Measurements from ENCODE around the gene SGIP1.
"Not testable (repeated sequence)": the region's sequence is repeated elsewhere in the genome, so short reads cannot be mapped to it uniquely, and the experiment has no call there.

Gene SGIP1

GRCh38 chr1:66729523-66729922 is 195.6 kb downstream of the SGIP1 start:
- no peak for DNase-seq (ENCODE audit: low read depth in 2 of 2)

GRCh38 chr1:66730462-66730861 is 196.5 kb downstream of the SGIP1 start:
- no peak for DNase-seq (ENCODE audit: low read depth in 2 of 2)

DNA sequence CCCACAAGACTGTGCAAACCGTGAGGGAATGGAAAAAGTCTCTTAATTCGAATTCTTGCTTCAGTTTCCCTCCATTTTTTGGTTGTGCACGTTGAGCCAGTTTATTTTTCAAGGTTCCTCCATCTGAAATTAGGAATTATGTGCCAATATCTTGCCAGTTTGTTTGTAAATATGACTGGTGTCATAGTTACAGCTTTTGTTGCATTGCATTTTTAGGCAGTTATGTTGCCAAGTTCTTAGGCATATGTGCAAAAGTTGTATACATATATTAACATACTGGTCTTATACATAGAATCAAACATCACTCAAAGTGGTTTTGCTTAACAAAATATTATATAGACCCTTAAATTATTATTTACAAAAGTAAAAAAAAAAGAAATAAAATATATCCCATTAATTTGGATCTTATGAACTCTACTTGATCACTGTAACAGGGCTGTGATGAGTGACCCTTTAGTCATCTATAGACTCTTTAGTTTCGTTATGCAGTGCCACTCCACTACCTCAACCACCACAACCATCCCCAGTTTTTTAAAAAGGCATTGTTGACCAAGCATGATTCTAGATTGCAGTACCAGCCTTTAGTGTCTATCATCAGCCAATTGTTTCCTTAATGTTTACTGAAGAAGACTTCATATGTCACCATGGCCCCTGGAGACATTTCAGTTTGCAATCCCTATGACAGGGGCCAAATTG is 197.4 kb downstream of the SGIP1 start:
- DNase-seq (ENCODE audit: low read depth in 2 of 2): no peak

GRCh38 chr1:66732407-66733166 is 198.6 kb downstream of the SGIP1 start:
- DNase-seq (ENCODE audit: low read depth in 2 of 2): no peak

GRCh38 chr1:66733348-66734017 is 199.5 kb downstream of the SGIP1 start:
- no peak for DNase-seq (ENCODE audit: low read depth in 2 of 2)

DNA sequence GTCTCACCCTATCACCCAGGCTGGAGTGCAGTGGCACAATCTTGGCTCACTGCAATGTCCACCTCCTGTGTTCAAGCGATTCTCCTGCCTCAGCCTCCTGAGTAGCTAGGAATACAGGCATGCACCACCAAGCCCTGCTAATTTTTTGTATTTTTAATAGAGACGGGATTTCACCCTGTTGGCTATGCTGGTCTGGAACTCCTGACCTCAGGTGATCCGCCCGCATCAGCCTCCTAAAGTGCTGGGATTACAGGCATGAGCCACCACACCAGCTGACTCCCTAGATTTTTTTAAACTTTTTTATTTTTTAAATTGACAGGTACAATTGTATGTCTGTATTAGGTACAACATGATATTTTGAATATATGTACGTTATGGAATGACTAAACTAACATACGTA is 200.6 kb downstream of the SGIP1 start:
- not testable (repeated sequence) for DNase-seq (ENCODE audit: low read depth in 2 of 2)

DNA sequence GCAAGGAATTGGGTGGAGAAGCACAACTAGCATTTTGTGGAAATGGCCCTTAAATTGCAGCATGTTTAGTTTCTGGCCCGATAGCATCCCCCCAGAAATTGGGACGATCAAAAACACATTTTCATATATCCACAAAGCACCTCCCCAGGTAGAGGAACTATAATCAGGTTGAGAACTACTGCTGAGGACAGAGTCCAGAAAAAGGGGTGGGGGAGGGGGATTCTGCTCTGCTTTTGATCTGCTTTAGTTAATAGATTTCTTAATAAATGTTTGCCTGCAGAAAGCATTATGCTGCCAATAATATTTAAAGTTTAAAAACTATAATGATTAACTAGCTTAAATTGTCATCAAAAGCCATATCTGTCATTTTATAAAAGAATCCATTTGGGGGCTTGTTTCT is 203.9 kb downstream of the SGIP1 start:
- no peak for DNase-seq (ENCODE audit: low read depth in 2 of 2)

GRCh38 chr1:66739401-66740157 is 205.6 kb downstream of the SGIP1 start:
- DNase-seq (ENCODE audit: low read depth in 2 of 2): no peak

- DNase-seq (ENCODE audit: low read depth in 2 of 2): no peak
Observed at GRCh38 chr1:66745451-66745850, 211.5 kb downstream of the SGIP1 start.

GRCh38 chr1:66747501-66747900 is 213.5 kb downstream of the SGIP1 start:
- no peak for DNase-seq (ENCODE audit: low read depth in 2 of 2)

DNA sequence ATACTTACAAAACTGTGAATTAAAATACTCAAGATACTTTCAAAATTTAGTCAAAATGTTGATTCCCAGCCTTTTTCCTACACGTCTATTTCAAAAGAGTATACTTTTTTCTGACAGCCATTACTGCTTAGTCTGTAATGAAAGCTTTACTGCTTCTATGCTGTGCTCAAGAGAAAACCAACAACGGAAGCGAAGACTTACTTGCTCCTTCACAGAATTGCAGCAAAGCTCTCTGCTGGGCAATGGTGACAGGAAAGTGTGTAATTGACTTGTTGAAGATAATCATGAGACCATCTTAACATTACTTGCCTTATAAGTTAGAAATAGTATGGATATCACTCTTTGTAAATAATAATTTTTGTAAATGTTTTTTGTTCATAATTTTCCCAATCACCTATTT is 216.6 kb downstream of the SGIP1 start:
- DNase-seq (ENCODE audit: low read depth in 2 of 2): no peak

- no peak for DNase-seq (ENCODE audit: low read depth in 2 of 2)
Observed at GRCh38 chr1:66751160-66751559, 217.2 kb downstream of the SGIP1 start.

- no peak for DNase-seq (ENCODE audit: low read depth in 2 of 2)
Observed at GRCh38 chr1:66752000-66752592, 218.1 kb downstream of the SGIP1 start, which contains the start of gene DYNLT5. TSS of gene DYNLT5 (plus strand) at chr1:66752459. CDS start at chr1:66754659, 2,200 bp downstream.

- DNase-seq (ENCODE audit: low read depth in 2 of 2): no peak
Observed at GRCh38 chr1:66752671-66753371, 218.9 kb downstream of the SGIP1 start.

- DNase-seq (ENCODE audit: low read depth in 2 of 2): no peak
Observed at GRCh38 chr1:66757722-66758240, 223.8 kb downstream of the SGIP1 start.

DNA sequence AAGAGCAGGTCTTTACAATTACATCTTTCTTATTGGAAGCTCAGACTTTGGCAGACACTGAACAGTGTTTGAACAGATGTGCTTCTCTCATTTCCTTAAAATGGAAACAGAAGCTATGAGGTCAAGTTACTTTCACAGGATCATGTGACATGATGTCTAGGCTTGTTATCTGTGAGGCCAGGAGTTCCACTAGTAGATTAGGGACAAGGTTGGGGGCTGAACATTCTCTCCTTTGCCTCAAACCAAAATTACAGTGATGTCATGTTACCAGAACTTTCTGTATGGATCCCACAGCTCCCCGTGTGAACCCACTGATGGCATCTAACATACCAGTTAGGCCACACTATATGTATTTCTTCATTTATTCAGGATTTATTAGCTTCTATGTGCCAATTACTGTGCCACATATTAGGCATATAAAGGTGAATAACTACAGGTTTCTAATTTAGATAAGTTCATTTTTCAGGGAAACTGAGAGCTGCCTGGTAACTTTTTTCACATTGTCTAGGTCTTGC is 224.3 kb downstream of the SGIP1 start:
- no peak for DNase-seq (ENCODE audit: low read depth in 2 of 2)

DNA sequence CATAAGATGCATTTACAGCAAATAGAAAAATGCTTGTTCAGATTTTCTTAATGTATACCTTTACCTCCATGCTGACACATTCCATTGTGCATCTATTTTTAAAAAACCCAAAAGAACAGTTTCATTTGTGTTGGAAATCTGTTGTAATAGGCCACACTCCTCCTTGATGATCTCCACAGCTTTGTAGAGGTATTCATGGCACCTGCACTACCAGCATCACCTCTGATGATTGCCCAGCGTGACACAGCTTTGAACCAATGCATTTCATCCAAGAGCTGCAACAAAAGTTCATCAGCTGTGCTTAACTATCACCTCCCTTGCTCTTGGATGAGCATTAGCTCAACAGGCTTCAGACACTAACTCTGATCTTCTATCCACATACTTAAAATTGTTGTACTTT is 226.6 kb downstream of the SGIP1 start:
- no peak for DNase-seq (ENCODE audit: low read depth in 2 of 2)

- no peak for DNase-seq (ENCODE audit: low read depth in 2 of 2)
Observed at GRCh38 chr1:66761221-66761620, 227.3 kb downstream of the SGIP1 start.

DNA sequence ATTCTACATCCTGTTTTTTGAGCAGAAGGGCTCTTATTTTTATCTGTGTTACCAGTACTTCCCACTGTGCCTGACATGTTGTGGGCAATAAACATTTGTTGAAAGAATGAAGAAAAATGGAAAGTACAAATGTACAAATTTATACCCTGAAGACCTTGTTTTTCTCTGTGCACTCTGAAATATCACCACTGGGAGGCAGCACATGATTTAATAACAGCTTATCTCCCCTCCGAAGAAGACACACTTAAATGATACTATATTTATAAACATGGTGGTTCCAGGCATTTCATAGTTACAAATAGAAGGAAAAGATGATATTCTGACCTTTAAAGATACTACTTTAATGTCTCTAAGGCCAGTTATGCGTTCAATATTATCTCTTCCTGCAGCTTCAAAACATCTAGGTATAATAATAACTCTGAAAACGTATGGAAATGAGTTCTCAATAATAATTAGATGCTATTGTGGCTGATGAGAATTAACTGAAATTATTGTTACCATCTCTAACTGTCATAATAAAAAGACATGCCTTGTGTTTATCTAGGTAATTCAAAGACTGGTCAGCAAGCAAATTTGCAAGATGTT is 231.1 kb downstream of the SGIP1 start:
- peak in 1 of 2 donors; percentile 4 for DNase-seq (ENCODE audit: low read depth in 2 of 2)

DNA sequence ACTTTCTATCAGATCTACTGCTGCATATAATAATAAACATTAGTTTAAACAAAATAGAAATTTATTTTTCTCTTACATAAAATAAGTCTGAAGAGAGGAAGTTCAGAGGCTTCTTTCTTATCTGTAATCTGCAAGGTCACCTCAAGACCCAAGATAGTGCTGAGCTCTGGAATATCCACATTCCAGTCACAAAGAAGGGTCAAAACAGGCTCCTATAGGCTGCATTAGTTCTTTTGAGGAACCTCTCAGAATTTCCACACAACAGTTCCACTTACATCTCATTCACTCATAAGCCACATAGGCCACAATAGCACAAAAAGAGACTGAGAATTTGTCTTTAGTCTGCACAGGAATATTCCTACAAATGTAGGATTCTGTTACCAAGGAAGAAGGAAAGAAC is 233.7 kb downstream of the SGIP1 start:
- DNase-seq (ENCODE audit: low read depth in 2 of 2): no peak
